Heart left ventricle (tissue), 13 donors: ENCODE data around the gene CERS5.

Source experiments
- CTCF ChIP-seq, 12 donors: fragments of 200-600 bp; sonication (generic) in 4 of 12; IDR thresholded peaks; one replicate each; pipeline versions ENCODE4 v1.5.0 to v1.8.0; 2018 to 2022; ENCODE audit warnings: antibody characterized with exemption in 12 of 12, mild to moderate bottlenecking in 5 of 12
- POLR2A ChIP-seq, 2 donors: fragments of 450-650 bp; IDR thresholded peaks; one replicate each; pipeline ENCODE4 v1.6.1; 2017; ENCODE audit warnings: antibody characterized with exemption in 2 of 2, mild to moderate bottlenecking in 2 of 2, moderate library complexity in 2 of 2
- donor health status: ischemic (EF 13 %, LVEDD 7.1; RV severe dilation, severe dysfunction).
- donor health status: DM: no; HTN: yes; CAD: no.
- donor health status: DM: no; HTN: no; CAD: no.
- donor health status: ischemic (EF 25% LVEDD 6.9; RV normal size, moderate dysfunction).
- donor health status: ischemic (EF 25% LVEDD 5.7; RV mildly dilated, moderate dysfunction).
- donor health status: ischemic (EF 35%, LVEDD 5.7; RV mildly dilated, moderate dysfunction).
- donor health status: nonischemic (EF 11% LVEDD 7.7; RV severe dilation, severe dysfunction).
- donor health status: DM: yes; HTN: yes; CAD: no.
- donor health status: PGD.
- donor health status: ischemic (EF 29% LVEDD 5.4; RV normal size, mild dysfunction).
- donor health status: nonischemic (EF 23%, LVEDD 6.1; RV moderate dilation, normal function).

DNA sequence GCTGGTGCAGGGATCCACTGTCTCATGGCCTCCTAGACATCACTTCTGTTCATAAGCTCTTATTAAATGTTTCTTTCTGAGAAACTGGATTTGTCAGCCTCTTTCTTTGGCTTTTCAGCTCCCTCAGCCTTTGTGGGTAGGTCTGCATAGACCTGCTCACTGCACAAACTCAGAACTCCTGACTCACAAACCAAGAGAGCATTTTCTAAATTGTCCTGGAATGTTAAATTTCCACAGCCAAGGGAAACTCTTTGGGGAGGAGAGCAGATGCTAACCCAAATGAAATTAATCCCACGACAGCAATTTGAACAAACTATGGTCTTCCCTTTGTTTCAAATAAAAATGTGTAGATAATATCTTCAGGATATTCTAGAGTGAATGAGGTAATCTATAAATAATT lies 19.5 kb upstream of the CERS5 start:
- TF ChIP-seq CTCF (IDR thresholded peaks at IDR 0.05) (no peak), POLR2A (IDR thresholded peaks at IDR 0.05) (no peak)
